H1 (cell line): Measurements from ENCODE around the gene CDK4. TPM values are rescaled to one million over a fixed set of nuclear protein-coding genes. Genes with fewer than 3 reads are reported as not detected.

Experiments used
- CTCF ChIP-seq, 3 experiments: IDR thresholded peaks; 1 replicate in 2 of 3; 2 replicates in 1 of 3; pipeline versions ENCODE4 v1.5.1 to v1.6.1; 2011; ENCODE audit warnings: low read length in 3 of 3, mild to moderate bottlenecking in 3 of 3, inconsistent platforms in 2 of 3, low read depth in 1 of 3, moderate library complexity in 1 of 3; ENCODE audit not compliant: insufficient read depth in 1 of 3; ENCODE audit errors: control extremely low read depth in 1 of 3
- EGR1 ChIP-seq: IDR thresholded peaks from 2 replicates; pipeline ENCODE4 v1.6.1; 2011; ENCODE audit warnings: low read depth, low read length, borderline replicate concordance
- FOSL1 ChIP-seq: IDR thresholded peaks from 2 replicates; pipeline ENCODE4 v1.6.1; 2011; ENCODE audit warnings: mild to moderate bottlenecking, low read depth, low read length, moderate library complexity; ENCODE audit not compliant: insufficient read depth
- TAF1 ChIP-seq: IDR thresholded peaks from 2 replicates; pipeline ENCODE4 v1.6.1; 2011; ENCODE audit warnings: mild to moderate bottlenecking, low read depth, low read length
- TBP ChIP-seq: IDR thresholded peaks from 2 replicates; pipeline ENCODE4 v1.6.1; 2011; ENCODE audit warnings: low read depth, low read length, improper control_type of control experiment
- polyA plus RNA-seq, 7 experiments: library from polyadenylated mRNA; depleted of rRNA in 3 of 7; stranded (reverse) in 5 of 7; unstranded in 2 of 7; fragments of >200 nt in 5 of 7; fragments of 200-250 nt in 2 of 7; gene quantifications; 1 replicate in 5 of 7; 2 replicates in 1 of 7; 4 replicates in 1 of 7; pipeline versions ENCODE4 v1.2.1 to v1.2.3, GENCODE V29; 2011 to 2013; ENCODE audit warnings: missing spikeins in 2 of 7, mixed read lengths in 2 of 7
- total RNA-seq: library from RNA; stranded (reverse); fragmentation: NEBNext Ultra II Directional; extraction: Animal tissue kit (Norgen Biotek cat#: 25700); gene quantifications from 2 replicates; pipeline ENCODE4 v1.2.1, GENCODE V29; 2021
- TF ChIP-seq, protein P1 (sequence below): IDR thresholded peaks from 2 replicates; pipeline ENCODE4 v1.6.1; 2011; ENCODE audit warnings: low read depth, mild to moderate bottlenecking, low read length; ENCODE audit not compliant: insufficient read depth
- TF ChIP-seq, protein P2 (sequence below): IDR thresholded peaks from 2 replicates; pipeline ENCODE4 v1.6.1; 2012; ENCODE audit warnings: low read length, inconsistent platforms

Gene CDK4
- total and polyA plus RNA-seq, 2 of the 8 experiments (the other 6 are each of a cell fraction or from before 2014, with no cell fraction given) = 174 to 368 TPM

- TF ChIP-seq CTCF (IDR thresholded peaks at IDR 0.05; ENCODE audit: control extremely low read depth in 1 of 3, insufficient read depth in 1 of 3, low read depth in 1 of 3, low read length in 3 of 3) (peak; percentile 70 to 85 (median 81)), EGR1 (no peak), TBP (0 out of 2 replicates have a peak, but pooled peaks have one; percentile 11), FOSL1 (no peak), TAF1 (no peak)
- TF ChIP-seq, protein P1, sequence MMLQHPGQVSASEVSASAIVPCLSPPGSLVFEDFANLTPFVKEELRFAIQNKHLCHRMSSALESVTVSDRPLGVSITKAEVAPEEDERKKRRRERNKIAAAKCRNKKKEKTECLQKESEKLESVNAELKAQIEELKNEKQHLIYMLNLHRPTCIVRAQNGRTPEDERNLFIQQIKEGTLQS = no peak
- TF ChIP-seq, protein P2, sequence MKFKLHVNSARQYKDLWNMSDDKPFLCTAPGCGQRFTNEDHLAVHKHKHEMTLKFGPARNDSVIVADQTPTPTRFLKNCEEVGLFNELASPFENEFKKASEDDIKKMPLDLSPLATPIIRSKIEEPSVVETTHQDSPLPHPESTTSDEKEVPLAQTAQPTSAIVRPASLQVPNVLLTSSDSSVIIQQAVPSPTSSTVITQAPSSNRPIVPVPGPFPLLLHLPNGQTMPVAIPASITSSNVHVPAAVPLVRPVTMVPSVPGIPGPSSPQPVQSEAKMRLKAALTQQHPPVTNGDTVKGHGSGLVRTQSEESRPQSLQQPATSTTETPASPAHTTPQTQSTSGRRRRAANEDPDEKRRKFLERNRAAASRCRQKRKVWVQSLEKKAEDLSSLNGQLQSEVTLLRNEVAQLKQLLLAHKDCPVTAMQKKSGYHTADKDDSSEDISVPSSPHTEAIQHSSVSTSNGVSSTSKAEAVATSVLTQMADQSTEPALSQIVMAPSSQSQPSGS = no peak
These were observed 25.8 kb downstream of the CDK4 start (continued) for GRCh38 chr12:57726151-57726883.
